OCI-LY3 (cell line): ENCODE data around the gene SYCN.

Experiments used
- EZH2phosphoT487 ChIP-seq: fragments of 200-600 bp; shearing (Covaris generic); IDR thresholded peaks from 2 replicates; pipeline ENCODE4 v1.6.1; 2018; ENCODE audit warnings: antibody characterized with exemption, mixed run types, low read depth
- TF ChIP-seq, protein P1 (sequence below): fragments of 200-600, 300-600 bp; sonication (generic); IDR thresholded peaks from 2 replicates; pipeline ENCODE4 v1.5.1; 2014; ENCODE audit warnings: antibody characterized with exemption, low read length, low read depth

DNA sequence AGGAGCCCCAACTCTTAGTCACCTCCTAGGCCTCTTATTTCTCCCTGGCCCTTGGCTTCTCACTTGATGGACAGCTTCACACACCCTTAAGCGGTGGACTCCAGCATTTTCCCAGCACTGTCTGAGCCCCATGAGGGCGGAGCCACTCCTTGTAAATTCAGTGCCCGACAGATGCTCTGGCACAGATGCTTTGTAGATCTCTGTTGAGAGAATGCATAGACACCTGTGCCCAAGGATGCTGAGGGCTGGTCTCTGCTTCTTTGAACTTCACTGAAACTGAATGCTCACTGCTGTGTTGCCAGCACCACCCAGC lies 3.3 kb downstream of the SYCN start:
- TF ChIP-seq, protein P1, sequence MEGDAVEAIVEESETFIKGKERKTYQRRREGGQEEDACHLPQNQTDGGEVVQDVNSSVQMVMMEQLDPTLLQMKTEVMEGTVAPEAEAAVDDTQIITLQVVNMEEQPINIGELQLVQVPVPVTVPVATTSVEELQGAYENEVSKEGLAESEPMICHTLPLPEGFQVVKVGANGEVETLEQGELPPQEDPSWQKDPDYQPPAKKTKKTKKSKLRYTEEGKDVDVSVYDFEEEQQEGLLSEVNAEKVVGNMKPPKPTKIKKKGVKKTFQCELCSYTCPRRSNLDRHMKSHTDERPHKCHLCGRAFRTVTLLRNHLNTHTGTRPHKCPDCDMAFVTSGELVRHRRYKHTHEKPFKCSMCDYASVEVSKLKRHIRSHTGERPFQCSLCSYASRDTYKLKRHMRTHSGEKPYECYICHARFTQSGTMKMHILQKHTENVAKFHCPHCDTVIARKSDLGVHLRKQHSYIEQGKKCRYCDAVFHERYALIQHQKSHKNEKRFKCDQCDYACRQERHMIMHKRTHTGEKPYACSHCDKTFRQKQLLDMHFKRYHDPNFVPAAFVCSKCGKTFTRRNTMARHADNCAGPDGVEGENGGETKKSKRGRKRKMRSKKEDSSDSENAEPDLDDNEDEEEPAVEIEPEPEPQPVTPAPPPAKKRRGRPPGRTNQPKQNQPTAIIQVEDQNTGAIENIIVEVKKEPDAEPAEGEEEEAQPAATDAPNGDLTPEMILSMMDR = no peak
- TF ChIP-seq EZH2phosphoT487 = no peak
